NK-92 (cell line): Measurements from ENCODE around the gene NOL4L.

Source experiments
- DNase-seq: peaks from one replicate; lab custom pipeline; 2025; ENCODE audit not compliant: unreplicated experiment; lab: John Stamatoyannopoulos, UW

NOL4L gene

DNA sequence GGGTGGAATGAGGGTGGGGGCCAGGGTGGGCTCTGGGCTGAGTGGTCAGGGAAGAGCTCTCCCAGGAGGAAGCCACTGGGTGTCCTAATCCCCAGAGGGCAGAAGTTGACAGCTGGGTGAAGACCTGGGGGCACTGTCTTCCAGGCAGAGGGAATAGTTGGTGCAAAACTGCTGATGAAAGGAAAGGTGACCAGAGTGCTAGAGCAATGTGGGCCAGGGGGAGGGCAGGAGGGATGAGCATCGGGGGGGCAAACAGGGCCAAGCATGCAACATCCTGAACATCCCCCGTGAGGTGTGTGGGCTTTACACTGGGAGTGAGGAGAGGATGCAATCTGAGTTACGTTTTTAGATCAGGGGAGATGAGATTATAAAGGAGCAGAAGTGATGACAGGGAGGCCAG lies 97.8 kb downstream of the NOL4L start:
- no peak for DNase-seq

DNA sequence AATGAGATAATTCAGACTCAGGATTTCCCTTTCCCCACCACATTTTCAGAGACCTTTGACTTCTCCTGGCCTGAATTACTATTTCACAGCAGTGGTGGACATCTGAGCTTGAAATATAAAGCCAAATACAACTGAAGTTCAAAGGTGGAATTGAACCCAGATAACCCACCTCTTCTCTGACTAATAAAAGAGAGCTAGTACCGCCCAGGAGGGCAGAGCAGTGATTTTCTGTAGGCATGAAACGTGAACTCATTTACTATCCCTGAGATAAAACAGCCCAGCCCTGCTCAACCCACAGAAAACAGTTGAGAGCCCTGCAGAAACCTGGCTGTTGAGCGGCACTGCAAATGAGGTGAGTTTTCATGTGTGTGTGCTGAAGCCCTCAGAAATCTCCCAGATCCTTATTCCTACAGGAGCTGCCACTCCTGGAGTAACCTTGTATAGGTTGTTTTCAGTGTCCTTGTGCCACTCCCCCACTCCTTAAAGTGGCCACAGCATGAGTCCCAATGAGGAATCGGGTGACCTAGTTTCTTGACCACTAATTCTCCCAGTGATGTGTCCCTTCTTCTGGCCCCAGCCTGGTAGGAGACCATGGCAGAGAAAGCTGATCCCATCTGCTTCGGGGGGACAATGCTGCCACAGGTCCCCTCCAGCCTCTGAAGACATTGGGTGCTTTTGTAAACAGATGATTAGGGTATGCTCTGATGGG lies 99.2 kb downstream of the NOL4L start:
- DNase-seq: no peak

DNA sequence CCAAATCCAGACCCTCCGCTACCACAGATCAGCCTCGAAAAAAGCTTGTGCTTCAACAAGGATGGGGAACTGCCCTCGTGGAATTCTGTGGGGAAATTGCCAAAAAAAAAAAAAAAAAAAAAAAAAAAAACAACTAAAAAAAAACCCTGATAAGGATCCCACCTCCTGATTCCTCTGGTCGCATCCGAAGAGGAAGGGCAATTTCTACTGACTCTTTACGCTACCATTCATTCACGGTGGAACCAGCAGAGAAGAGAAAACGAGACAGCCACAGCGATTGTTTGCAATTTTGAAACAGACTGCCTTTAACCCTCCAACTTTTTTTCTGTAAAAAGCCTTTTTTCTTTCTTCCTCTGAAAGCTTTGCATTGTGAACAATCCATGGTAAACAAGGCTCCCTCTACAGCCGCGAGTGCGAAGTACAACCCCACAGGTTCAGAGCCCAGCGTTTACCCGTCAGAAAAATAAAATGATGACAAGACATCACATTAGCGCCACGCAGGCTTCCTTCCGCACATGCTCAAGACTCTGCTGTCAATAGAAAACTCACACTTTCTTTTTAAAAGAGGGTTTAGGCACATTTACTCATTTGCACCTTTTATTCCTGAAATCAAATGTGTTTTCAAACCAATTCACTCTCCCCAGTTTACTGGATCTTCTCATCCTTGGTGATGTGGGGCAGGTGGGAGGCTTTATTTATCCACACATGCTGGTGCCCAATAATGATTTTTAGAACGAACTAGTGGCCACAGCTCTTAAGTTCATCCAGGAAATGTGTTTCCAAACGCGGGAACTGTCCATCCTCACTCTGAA lies 100.0 kb downstream of the NOL4L start:
- DNase-seq: peak; percentile 15

DNA sequence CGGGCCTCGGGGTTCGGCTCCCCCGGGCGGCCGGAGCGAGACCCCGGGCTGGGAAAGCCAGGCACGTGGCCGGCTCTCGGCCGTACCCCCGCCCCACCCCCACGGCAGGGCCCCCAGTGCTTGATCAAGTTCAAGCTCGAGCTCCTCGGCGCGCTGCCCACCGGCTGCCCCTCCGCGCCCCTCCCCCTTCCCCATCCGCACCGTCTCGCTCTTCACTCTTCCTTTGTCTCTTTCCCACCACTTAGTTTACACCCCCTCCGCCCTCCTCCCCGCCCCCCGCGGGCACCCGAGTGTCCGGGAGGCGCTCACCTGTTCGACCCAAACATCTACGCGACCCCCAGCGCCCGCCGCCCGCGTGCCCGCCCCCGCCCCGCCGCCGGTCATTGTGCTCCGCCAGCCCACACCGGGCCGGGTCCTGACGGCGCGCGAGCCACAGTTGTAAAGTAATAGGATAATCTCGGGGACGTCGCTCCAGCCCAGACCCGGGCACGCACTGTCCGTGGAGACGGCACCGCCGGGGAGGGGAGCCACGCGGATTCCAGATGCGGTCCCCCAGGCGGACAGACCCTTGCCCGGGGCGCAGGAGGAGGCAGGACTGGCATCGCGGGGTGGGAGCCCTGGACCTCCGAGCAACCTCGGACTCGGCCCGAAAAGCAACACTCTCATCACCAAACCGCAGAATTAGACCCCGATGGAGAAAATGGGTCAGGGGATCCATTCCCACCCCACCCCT lies 100.7 kb downstream of the NOL4L start:
- DNase-seq: no peak

DNA sequence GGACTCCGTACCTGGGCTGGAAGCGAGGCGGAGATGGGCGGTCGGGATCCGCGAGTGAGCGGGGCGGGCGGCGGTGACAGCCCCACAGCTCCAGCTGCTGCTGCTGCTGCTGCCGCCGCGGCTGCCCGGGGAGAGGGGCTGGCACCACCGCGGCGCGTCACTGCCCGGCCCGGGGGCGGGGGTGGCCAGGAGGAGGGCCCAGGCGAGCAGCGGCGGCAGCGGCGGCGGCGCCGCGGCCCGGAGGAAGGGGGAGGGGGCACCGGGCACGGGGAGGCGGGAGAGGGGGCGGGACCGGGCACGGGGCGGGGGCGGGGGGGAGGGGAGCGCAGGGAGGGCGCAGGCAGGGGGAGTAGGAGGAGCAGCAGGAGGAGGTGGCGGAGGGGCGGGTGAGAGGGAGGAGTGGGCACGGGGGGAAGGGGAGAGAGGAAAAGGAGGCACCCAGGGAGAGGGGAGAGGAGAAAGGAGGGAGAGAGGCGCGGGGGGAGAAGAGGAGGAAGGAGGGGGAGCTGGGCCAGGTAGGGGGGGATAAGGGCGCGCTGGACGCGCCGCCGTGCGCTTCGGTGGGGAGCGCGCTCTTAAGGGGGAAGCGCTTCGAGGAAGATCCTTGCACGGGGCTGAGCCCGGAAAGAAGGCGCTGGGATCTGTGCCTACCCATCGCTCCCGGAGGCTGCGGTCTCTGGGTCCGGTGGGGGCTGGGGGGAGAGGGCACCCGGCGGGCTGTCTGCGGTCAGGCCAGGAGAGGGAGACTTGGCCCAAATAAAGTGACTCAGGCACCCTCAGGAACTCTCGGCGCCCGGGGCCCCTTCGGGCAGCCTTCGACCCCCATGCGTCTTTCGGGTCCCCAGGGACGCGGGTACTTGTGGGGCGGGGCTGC lies 101.5 kb downstream of the NOL4L start:
- DNase-seq: no peak

DNA sequence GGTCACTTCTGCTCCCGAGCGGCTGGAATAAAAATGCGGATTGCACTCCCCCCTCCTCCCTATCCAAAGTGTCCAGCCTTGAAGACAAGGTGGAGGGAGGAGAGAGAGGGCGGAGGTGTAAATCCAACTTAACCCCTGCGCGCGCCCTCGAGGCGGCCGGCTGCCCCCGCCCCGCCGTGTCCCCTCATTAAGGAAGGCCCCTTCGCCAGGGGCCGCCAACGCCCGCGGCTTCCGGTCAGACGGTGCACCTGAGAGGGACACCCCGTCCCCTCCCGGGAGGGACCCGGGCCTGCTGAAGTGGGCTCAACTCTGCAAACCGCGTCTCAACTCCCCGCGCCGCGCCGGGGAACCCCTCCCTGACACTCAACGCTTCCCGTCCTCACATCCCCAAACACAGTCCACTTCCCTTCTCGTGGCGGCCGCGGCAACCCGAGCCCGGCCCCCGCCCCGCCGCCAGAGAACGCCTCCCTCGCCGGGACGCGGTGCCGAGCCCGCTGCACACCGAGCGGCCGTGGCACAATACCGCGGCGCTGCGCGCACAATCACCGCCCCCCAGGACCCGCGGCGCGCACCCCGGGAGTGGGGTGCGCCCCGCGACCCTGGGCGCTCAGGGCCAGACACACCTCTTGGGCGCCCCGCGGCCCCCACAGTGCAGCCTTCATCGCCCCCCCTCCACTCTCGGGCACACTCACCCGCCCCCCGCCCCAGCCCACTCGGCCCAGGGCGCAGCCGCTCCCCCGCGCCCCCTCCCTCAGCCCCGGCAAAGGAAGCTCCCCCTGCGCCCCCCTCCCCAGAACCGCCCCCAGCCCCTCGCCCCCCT lies 102.5 kb downstream of the NOL4L start:
- DNase-seq: no peak

DNA sequence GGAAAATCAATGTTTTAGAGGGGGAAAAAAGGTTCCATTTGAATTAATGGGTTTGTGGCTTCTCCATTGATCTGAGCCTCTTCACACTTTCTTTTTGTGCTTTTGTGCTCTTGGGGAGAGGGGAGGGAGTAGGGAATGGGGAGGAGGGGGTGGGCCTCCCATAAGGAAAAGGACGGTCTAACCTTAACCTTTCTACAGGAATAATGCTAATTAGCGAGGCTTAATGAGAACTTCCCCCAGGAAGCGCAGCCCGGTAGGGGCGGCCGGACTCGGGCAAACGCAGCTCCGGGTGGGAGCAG lies 103.0 kb downstream of the NOL4L start:
- no peak for DNase-seq

DNA sequence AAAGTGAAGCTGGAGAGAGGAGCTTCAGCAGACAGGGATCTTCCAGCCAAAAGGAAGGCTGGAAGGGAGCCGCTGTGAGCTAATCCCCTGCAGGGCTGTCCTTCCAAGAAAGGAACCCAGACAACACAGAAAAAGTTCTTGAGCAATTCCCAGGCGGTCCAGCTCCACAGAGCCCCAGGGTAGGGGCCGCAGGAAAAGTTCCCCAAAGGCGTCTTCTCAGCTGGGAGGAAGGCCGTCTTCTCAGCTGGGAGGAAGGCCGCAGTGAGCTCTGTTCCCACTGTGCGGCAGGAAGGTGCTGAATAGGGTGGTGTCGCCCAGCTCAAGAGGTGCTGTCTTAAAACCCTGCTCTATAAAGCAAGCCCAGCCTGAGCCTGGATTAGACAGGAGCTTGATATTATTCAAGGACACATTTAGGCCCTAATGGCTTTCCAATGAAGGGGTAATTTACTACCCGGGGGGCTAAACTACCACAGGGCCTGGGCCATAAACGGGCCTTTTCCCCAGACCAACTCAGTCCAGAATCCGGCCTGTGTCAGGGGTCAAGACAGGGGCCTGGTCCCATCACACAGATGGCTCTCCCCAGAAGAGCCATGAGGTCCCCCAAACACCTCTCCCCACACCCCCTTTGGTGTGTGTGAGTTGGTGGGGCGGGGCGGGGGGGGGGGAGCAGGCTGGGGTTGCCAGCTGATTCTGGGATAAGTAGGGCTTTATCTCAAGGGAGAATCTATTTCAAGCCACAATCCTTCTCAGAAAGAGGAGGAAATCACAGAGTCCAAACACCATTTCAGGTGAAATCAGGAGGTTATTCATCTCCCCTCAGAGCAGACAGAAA lies 103.6 kb downstream of the NOL4L start:
- DNase-seq: no peak

DNA sequence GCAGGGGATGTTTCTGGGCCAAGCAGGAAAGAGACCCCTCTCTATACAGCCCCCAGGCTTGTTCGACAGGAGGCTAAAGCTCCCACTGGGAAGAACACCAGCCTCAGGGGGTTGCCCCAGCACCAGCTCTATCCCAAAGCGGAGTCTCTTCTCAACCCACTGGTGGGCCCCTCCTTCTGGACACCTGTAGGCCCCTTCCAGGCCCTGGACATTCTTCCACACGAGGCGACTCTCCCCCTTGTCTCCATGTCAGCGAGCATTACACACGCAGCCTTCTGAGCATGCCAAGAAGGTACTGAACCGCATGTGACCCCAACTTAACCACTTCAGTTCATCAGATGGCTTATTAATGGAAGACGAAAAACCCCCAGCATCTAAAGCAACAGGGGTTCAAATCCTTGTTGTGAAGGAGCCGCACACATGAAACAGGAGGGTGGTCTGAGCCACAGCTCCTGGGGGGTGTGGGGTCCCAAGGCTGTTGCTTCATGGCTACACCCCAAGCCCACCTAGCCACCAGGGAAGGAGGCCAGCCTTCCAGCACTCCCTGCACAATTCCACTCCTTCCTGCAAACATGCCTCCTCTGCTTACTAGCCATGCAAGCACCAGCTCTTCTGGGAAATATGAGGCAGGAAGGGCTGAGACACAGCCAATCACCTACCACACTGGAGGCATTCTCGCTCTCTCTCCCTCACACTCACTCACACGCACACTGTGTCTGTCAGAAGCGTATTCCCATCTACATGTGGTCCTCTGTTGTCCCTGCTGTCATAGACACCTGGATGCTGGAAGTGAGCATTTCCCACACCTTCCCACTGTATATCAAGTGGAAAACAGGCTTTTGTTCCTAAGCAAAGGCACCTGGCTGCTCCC lies 104.5 kb downstream of the NOL4L start:
- DNase-seq: no peak

DNA sequence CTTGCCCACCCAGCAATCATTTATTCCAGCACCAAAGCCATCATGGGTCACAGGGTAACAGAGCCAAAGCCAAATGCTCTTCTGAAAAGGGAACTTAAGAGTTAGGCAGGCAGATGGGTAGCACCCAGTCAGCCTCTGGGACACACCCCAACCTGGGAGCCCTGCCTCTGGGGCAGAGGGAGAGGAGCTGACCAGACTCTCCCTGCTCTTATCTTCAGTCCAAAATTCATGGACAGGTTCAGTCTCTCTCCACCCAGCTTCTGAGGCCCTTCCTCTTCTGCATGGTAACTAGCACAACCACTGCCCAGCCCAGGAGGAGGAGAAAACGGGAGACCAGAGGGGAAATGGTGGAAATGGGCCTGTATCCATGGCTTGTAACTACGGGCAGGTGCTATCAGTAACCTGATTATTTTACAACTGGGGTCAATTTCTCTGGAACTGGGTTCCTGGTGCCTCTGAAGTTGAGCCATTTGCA lies 105.4 kb downstream of the NOL4L start:
- no peak for DNase-seq

DNA sequence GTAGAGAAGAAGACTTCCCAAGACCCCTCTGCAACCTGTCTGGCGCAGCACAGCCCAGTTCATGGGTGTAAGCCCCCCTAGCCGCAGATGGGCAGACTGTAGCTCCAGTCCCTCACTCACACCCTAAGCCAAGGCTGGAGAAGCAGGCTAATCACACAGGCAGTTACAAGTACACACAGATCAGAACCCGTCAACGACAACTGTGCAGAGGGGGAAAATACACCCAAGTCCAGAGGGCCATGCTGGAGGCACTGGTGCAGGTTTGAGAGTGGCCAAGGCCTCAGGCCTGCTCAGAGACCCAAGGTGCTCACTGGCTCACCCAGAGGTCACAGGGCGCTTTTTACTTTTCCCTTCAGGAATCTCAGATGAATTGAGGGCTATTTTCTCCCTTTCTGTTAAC lies 106.1 kb downstream of the NOL4L start:
- no peak for DNase-seq

DNA sequence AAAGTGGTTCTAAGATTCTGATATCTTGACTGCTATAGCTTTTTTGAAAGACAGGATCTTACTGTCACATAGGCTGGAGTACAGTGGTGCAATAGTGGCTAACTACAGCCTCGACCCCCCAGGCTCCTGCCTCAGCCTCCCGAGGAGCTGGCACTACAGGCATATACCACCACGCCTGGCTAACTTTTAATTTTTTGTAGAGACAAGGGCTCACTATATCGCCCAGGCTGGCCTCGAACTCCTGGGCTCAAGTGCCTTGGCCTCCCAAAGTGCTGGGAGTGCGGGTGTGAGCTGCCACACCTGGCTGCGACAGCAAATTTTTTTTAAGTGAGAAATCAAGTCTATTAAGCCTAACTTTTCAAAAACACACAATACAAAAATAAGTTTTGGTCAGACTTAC lies 106.6 kb downstream of the NOL4L start:
- DNase-seq: no peak

DNA sequence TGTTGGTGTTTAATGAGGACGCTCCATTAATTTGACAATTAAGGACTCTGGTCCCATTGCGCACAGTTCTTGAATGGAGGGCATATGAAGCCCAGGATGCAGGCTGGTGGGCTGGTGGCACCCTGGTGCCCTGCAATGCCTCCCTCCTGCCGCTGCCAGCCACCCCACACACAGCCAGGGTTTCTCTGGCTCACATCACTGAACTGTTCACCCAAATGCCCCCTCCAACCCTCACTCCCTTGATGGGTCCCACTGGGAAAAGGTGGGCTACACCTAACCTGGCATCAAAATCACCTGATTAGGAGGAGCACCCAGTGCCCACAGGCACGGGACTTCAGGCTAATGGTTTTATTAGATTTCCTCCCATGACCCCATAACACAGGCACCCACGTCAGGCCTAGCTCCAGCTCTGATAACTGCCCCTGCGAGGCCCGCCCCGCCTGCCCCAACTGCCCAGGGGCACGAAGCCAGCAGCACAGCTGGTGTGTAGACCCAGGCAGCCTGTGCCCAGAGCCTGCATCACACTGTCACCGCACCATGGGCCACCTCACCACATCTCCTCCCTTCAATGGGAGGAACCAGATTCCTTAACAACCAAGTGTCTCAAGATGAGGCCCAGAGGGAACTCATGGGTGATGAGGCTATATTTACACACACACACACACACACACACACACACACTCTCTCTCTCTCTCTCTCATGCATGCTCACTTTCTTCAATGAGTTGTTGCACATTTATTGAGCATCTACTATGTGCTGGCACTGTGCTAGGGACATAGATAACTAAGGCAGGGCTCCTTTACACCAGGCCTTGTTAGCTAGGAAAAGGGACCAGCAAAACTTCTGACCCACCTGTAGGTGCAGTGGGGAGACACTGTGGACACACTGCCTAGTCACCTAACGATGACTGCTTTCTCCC lies 107.3 kb downstream of the NOL4L start:
- no peak for DNase-seq

DNA sequence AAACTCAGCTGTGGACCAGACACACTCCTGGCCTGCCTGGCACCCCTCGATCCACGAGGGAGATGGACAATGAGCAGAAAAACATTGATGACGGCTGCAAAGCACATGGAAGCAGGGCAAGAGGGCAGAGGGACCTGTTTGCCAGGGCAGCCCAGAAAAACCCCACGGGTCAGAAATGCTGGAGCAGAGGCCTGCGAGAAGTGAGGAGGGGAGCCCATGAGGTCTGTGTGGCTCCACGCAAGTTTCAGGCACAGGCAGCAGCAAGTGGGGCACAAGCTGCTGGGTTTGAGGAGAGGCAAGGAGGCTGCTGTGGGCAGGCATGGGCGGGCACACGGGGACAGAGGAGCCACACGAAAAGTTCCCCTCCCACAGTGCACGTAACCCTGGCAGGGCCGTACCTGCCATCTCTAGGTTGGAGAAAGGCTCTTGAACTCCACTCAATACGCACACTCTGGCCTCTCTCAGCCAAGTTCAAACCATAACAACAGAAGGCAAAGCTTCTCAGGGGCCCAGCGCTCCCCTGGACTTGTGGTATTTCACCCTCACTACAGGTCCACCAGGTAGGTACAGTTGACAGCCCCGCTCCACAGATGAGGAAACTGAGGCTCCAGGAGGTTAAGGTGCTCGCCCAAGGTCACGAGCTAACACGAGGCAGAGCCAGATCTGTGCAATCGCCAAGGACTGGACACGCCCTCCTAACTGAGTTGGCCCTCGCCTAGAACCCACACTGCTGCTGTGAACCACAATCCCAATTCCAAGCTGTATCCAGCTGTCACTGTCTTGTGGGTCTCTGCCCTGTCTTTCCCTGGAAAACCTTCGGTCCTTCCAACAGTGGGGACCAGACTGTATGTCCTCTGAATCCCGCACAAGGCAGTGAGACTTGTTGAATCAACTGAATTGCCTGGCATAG lies 108.2 kb downstream of the NOL4L start:
- DNase-seq: no peak

DNA sequence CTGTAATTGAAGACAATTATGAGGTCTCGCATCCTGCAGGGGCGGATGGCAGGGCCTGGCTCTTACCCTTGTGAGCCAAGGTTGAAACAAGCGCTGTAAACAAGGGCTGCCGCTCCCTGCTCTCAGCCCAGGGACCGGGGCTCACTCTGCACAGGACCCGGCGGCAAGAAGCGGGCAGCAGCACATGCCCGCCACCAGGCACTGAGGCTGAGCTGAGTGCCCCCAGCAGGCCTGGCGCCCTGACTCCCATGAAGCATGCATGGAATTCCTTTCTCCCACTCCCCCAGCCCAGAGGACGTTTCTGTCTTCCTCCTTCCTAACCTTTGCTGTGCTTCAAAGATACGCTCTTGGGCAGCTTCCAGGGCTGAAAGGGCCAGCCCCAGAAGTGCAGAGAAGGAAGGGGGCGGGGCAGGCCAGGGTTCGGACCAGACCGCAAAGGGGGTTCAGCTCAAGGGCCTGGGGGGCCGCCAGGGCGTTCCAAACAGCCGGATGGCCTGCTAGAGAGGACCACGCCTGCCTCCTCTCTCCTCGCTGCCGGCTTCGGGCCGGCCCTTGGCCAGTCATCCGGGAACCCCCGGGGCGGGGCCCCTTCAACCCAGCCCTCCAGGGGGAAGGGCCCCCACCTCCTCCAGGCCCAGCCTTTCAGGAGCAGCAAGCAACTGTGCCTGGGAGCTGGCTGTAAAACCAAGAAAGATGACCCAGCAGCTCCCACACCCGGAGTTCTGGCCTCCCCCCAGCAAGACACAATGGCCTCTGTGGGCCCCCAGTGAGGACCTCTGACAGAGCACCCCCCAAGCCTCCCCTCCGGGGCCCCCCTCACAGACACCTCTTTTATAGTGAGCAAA lies 109.9 kb downstream of the NOL4L start:
- no peak for DNase-seq

DNA sequence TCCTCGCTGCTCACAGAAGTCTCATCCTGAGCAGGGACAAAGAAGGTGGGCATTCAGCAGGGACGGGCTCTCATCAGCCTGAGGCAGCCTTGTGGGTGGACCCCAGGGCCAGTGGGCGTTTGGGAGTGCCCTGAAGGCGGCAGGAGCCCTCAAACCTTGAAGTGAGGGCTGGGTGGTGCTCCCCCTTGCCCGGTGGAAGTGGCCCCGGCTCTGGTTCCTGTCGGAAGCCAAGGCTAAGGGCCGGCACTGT lies 110.5 kb downstream of the NOL4L start:
- no peak for DNase-seq
